Thyroid gland (tissue), 4 donors: ENCODE data around the gene ABI2. TPM values are rescaled to one million over a fixed set of nuclear protein-coding genes. Genes with fewer than 3 reads are reported as not detected.
"Not testable (repeated sequence)": the region's sequence is repeated elsewhere in the genome, so short reads cannot be mapped to it uniquely, and the experiment has no call there.

Source experiments
- DNase-seq, 2 donors: peaks; one replicate each; pipeline ENCODE4 v3.0.0-alpha.2; 2019
- H3K27ac ChIP-seq, 3 donors: fragments of 200-600 bp; sonication (generic); 1 replicate in 2 of 3; 2 replicates in 1 of 3; pipeline ENCODE4 v1.5.1; 2016 to 2019; ENCODE audit warnings: mild to moderate bottlenecking in 1 of 3, moderate library complexity in 1 of 3
- H3K27me3 ChIP-seq: fragments of 200-600 bp; sonication (generic); one replicate; pipeline ENCODE4 v1.5.1; 2019
- H3K36me3 ChIP-seq, 2 donors: fragments of 200-600 bp; sonication (generic); one replicate each; pipeline ENCODE4 v1.5.1; 2016 to 2019
- H3K4me1 ChIP-seq, 2 donors: fragments of 200-600 bp; sonication (generic); one replicate each; pipeline ENCODE4 v1.5.1; 2017 to 2019
- H3K4me3 ChIP-seq, 3 donors: fragments of 200-600 bp; sonication (generic); replicated peaks in 1 of 3; 1 replicate in 2 of 3; 2 replicates in 1 of 3; pipeline ENCODE4 v1.5.1; 2016; ENCODE audit warnings: mild to moderate bottlenecking in 1 of 3
- H3K9me3 ChIP-seq: fragments of 200-600 bp; sonication (generic); one replicate; pipeline ENCODE4 v1.5.1; 2017
- CTCF ChIP-seq, 6 experiments: fragments of 200-600 bp in 3 of 6; fragments of 450-650 bp in 3 of 6; sonication (generic) in 3 of 6; IDR thresholded peaks; one replicate each; pipeline ENCODE4 v1.5.1; 2016 to 2019; ENCODE audit warnings: antibody characterized with exemption in 6 of 6, mild to moderate bottlenecking in 2 of 6, inconsistent platforms in 1 of 6, moderate library complexity in 1 of 6
- POLR2A ChIP-seq, 2 donors: fragments of 450-650 bp; IDR thresholded peaks; one replicate each; pipeline ENCODE4 v1.6.1; 2017; ENCODE audit warnings: antibody characterized with exemption in 2 of 2, mild to moderate bottlenecking in 2 of 2, moderate library complexity in 1 of 2
- WGBS, 2 donors: methylation state at CpG; one replicate each; pipeline ENCODE4 v1.1.5; 2017; 5-methylcytosine and 5-hydroxymethylcytosine counted together
- intact Hi-C: fragments of 100-400 bp; cut with DNase I; formaldehyde crosslinking; loops from one replicate; pipeline ENCODE4 v1.15.1; 2023
- total RNA-seq, 4 donors: library from RNA; depleted of rRNA; stranded (reverse); fragments of >200 nt; gene quantifications; one replicate each; pipeline ENCODE4 v1.2.3, GENCODE V29; 2016

The ABI2 gene
- total RNA-seq, 4 donors from 2014 or later: 64.6 to 77.6 (median 67.6) TPM

GRCh38 chr2:203301667-203302066 lies 26.5 kb upstream of the ABI2 start:
- Histone ChIP-seq H3K9me3 (no peaks in the 10 kb centered on the region), H3K36me3 (peaks cover 7 to 10% of the 10 kb centered on the region in 2 donors), H3K27me3 (no peaks in the 10 kb centered on the region), H3K4me1 (no peaks in the 10 kb centered on the region), H3K27ac (no peak overlapping the region), H3K4me3 (no peak overlapping the region)
- no peak for TF ChIP-seq POLR2A (IDR thresholded peaks at IDR 0.05)
- TF ChIP-seq CTCF (IDR thresholded peaks at IDR 0.05): no peak
- WGBS, 2 donors: 95% methylated on average over 3 of the region's 3 CpGs
- intact Hi-C loops: no loop called here
- DNase-seq: no peak

GRCh38 chr2:203302586-203302985 lies 25.6 kb upstream of the ABI2 start:
- intact Hi-C loops, H3K4me1 ChIP-seq, DNase-seq, H3K27ac ChIP-seq, H3K9me3 ChIP-seq, H3K4me3 ChIP-seq, H3K27me3 ChIP-seq, H3K36me3 ChIP-seq: not testable (repeated sequence)
- WGBS, 2 donors: 91 to 97% methylated on average over 8 of the region's 8 CpGs

GRCh38 chr2:203310688-203311436 lies 17.3 kb upstream of the ABI2 start:
- WGBS, 2 donors: 94 to 96% methylated on average over 3 of the region's 3 CpGs
- no peak for TF ChIP-seq POLR2A (IDR thresholded peaks at IDR 0.05)
- no peaks in the 10 kb centered on the region for H3K9me3 ChIP-seq
- DNase-seq: no peak
- H3K4me3 ChIP-seq: no peak overlapping the region
- H3K27ac ChIP-seq: no peak overlapping the region
- H3K36me3 ChIP-seq: peaks cover 0 to 3% of the 10 kb centered on the region in 2 donors
- H3K4me1 ChIP-seq: no peaks in the 10 kb centered on the region
- no peaks in the 10 kb centered on the region for H3K27me3 ChIP-seq
- intact Hi-C loops: no loop called here

GRCh38 chr2:203326356-203326755 lies 1.8 kb upstream of the ABI2 start:
- intact Hi-C loops: no loop called here
- Histone ChIP-seq H3K27me3 (no peaks in the 10 kb centered on the region), H3K27ac (no peak overlapping the region), H3K36me3 (no peaks in the 10 kb centered on the region), H3K9me3 (no peaks in the 10 kb centered on the region), H3K4me1 (peaks cover 18 to 20% of the 10 kb centered on the region in 2 donors), H3K4me3 (no peak overlapping the region)
- no peak for TF ChIP-seq POLR2A (IDR thresholded peaks at IDR 0.05)
- 83 to 98% methylated on average over 1 of the region's 1 CpG for WGBS, 2 donors
- no peak for DNase-seq

GRCh38 chr2:203327582-203327900 lies 653 bp upstream of the ABI2 start:
- Histone ChIP-seq H3K4me3 (peak overlapping the region; percentile 93 to 99 (median 97)), H3K9me3 (no peaks in the 10 kb centered on the region), H3K36me3 (no peaks in the 10 kb centered on the region), H3K27me3 (no peaks in the 10 kb centered on the region), H3K4me1 (peaks cover 18 to 20% of the 10 kb centered on the region in 2 donors), H3K27ac (peak overlapping the region; percentile 82 to 94 (median 89))
- DNase-seq: no peak
- no peak for TF ChIP-seq POLR2A (IDR thresholded peaks at IDR 0.05)
- TF ChIP-seq CTCF (IDR thresholded peaks at IDR 0.05): no peak
- 21% methylated on average over 7 of the region's 7 CpGs for WGBS, 2 donors
- intact Hi-C loops: no loop called here

GRCh38 chr2:203328760-203329540 lies 756 bp downstream of the ABI2 start:
- Histone ChIP-seq H3K36me3 (no peaks in the 10 kb centered on the region), H3K9me3 (no peaks in the 10 kb centered on the region), H3K27ac (peak overlapping the region; percentile 82 to 94 (median 89)), H3K27me3 (no peaks in the 10 kb centered on the region), H3K4me1 (peaks cover 18 to 20% of the 10 kb centered on the region in 2 donors), H3K4me3 (peak overlapping the region; percentile 93 to 99 (median 97))
- peak; percentile 53 to 59 for DNase-seq
- 2 to 4% methylated on average over 21 to 31 of the region's 31 CpGs for WGBS, 2 donors
- intact Hi-C loops: no loop called here
- TF ChIP-seq POLR2A (IDR thresholded peaks at IDR 0.05): no peak

- Histone ChIP-seq H3K9me3 (no peaks in the 10 kb centered on the region), H3K27me3 (no peaks in the 10 kb centered on the region), H3K36me3 (no peaks in the 10 kb centered on the region), H3K27ac (peak overlapping the region; percentile 2 to 46 (median 6)), H3K4me1 (peaks cover 20 to 22% of the 10 kb centered on the region in 2 donors), H3K4me3 (no peak overlapping the region)
- intact Hi-C loops: no loop called here
- no peak for TF ChIP-seq POLR2A (IDR thresholded peaks at IDR 0.05)
- TF ChIP-seq CTCF (IDR thresholded peaks at IDR 0.05): no peak
- no peak for DNase-seq
Measured at GRCh38 chr2:203330434-203330833, 2.2 kb downstream of the ABI2 start.
